NT2/D1 (cell line): ENCODE measurements around the gene DSTN.
A peak's percentile ranks its signal among the peaks of the same experiment; 100 is the strongest.

Source experiments
- DNase-seq: peaks from one replicate; pipeline ENCODE4 v3.0.0-alpha.2; 2011; ENCODE audit warnings: low read depth, low spot score
- H3K27me3 ChIP-seq: 2 replicates; pipeline ENCODE4 v1.6.0; 2011; ENCODE audit warnings: mild to moderate bottlenecking; ENCODE audit not compliant: insufficient read length, insufficient read depth
- H3K36me3 ChIP-seq: 2 replicates; pipeline ENCODE4 v1.6.1; 2011; ENCODE audit warnings: mild to moderate bottlenecking, low read length, mixed read lengths; ENCODE audit not compliant: insufficient read depth, insufficient read length
- H3K4me1 ChIP-seq: 2 replicates; pipeline ENCODE4 v1.5.1; 2011; ENCODE audit not compliant: insufficient read depth, insufficient read length
- H3K4me3 ChIP-seq: 2 replicates; pipeline ENCODE4 v1.5.1; 2011; ENCODE audit warnings: low read depth; ENCODE audit not compliant: insufficient read length
- H3K9ac ChIP-seq: 2 replicates; pipeline ENCODE4 v1.6.0; 2011; ENCODE audit warnings: low read depth; ENCODE audit not compliant: insufficient read length
- H3K9me3 ChIP-seq: 2 replicates; pipeline ENCODE4 v1.5.1; 2011; ENCODE audit warnings: mild to moderate bottlenecking, low read length; ENCODE audit not compliant: insufficient read depth
- SUZ12 ChIP-seq: IDR thresholded peaks from 2 replicates; pipeline ENCODE4 v1.6.1; 2011; ENCODE audit not compliant: insufficient read length, insufficient read depth; ENCODE audit errors: extremely low read depth
- YY1 ChIP-seq: IDR thresholded peaks from 2 replicates; pipeline ENCODE4 v1.6.1; 2011; ENCODE audit not compliant: insufficient read length, insufficient read depth
- ZNF274 ChIP-seq: IDR thresholded peaks from 2 replicates; pipeline ENCODE4 v1.6.1; 2011; ENCODE audit warnings: mild to moderate bottlenecking, low read depth, low read length

Gene DSTN

GRCh38 chr20:17571153-17571527 lies 1.3 kb downstream of the DSTN start:
- H3K36me3 ChIP-seq, result peaks cover 21% of the 10 kb centered on the region
- no peak for DNase-seq
- no peaks in the 10 kb centered on the region for H3K4me1 ChIP-seq
- H3K9me3 ChIP-seq, result no peaks in the 10 kb centered on the region
- no peak for TF ChIP-seq YY1
- no peak for TF ChIP-seq ZNF274
- TF ChIP-seq SUZ12, result no peak
- H3K27me3 ChIP-seq, result no peaks in the 10 kb centered on the region
- H3K4me3 ChIP-seq, result peak overlapping the region; percentile 82
- H3K9ac ChIP-seq, result peak overlapping the region; percentile 97

- Histone ChIP-seq H3K4me3 (no peak overlapping the region), H3K4me1 (no peaks in the 10 kb centered on the region)
- DNase-seq, result no peak
Observed at GRCh38 chr20:17572034-17572638, 2.3 kb downstream of the DSTN start.

GRCh38 chr20:17573463-17573862 lies 3.6 kb downstream of the DSTN start:
- no peak for TF ChIP-seq ZNF274
- no peak for TF ChIP-seq SUZ12
- TF ChIP-seq YY1, result no peak
- no peak overlapping the region for H3K4me3 ChIP-seq
- H3K4me1 ChIP-seq, result no peaks in the 10 kb centered on the region
- H3K27me3 ChIP-seq, result no peaks in the 10 kb centered on the region
- H3K9ac ChIP-seq, result no peak overlapping the region
- DNase-seq, result no peak
- peaks cover 26% of the 10 kb centered on the region for H3K36me3 ChIP-seq
- H3K9me3 ChIP-seq, result no peaks in the 10 kb centered on the region

More at GRCh38 chr20:17572034-17572638, 2.3 kb downstream of the DSTN start:
- Histone ChIP-seq H3K36me3 (peaks cover 26% of the 10 kb centered on the region), H3K27me3 (no peaks in the 10 kb centered on the region), H3K9me3 (no peaks in the 10 kb centered on the region), H3K9ac (no peak overlapping the region)
- no peak for TF ChIP-seq YY1
- TF ChIP-seq SUZ12, result no peak
- no peak for TF ChIP-seq ZNF274

- peaks cover 26% of the 10 kb centered on the region for H3K36me3 ChIP-seq
- no peaks in the 10 kb centered on the region for H3K9me3 ChIP-seq
- DNase-seq, result no peak
- H3K27me3 ChIP-seq, result no peaks in the 10 kb centered on the region
- H3K9ac ChIP-seq, result no peak overlapping the region
- H3K4me3 ChIP-seq, result no peak overlapping the region
- TF ChIP-seq ZNF274 (no peak), YY1 (no peak), SUZ12 (no peak)
- H3K4me1 ChIP-seq, result no peaks in the 10 kb centered on the region
Observed at GRCh38 chr20:17576215-17576614, 6.3 kb downstream of the DSTN start.

GRCh38 chr20:17579369-17580039 lies 9.6 kb downstream of the DSTN start:
- H3K4me3 ChIP-seq, result no peak overlapping the region
- DNase-seq, result no peak
- no peak for TF ChIP-seq SUZ12
- no peak for TF ChIP-seq YY1
- H3K9me3 ChIP-seq, result no peaks in the 10 kb centered on the region
- peaks cover 11% of the 10 kb centered on the region for H3K36me3 ChIP-seq
- no peaks in the 10 kb centered on the region for H3K27me3 ChIP-seq
- no peaks in the 10 kb centered on the region for H3K4me1 ChIP-seq
- no peak overlapping the region for H3K9ac ChIP-seq

- peaks cover 7% of the 10 kb centered on the region for H3K36me3 ChIP-seq
- no peak overlapping the region for H3K4me3 ChIP-seq
- DNase-seq, result no peak
- H3K4me1 ChIP-seq, result no peaks in the 10 kb centered on the region
- H3K9me3 ChIP-seq, result no peaks in the 10 kb centered on the region
- no peaks in the 10 kb centered on the region for H3K27me3 ChIP-seq
- TF ChIP-seq YY1 (no peak), ZNF274 (no peak), SUZ12 (no peak)
- H3K9ac ChIP-seq, result no peak overlapping the region
Observed at GRCh38 chr20:17580895-17581294, 11.0 kb downstream of the DSTN start.

GRCh38 chr20:17583126-17583525 lies 13.3 kb downstream of the DSTN start:
- no peak overlapping the region for H3K4me3 ChIP-seq
- no peak overlapping the region for H3K9ac ChIP-seq
- no peak for DNase-seq
- H3K36me3 ChIP-seq, result no peaks in the 10 kb centered on the region
- no peaks in the 10 kb centered on the region for H3K9me3 ChIP-seq
- H3K4me1 ChIP-seq, result no peaks in the 10 kb centered on the region
- no peaks in the 10 kb centered on the region for H3K27me3 ChIP-seq
- TF ChIP-seq ZNF274, result no peak
- TF ChIP-seq SUZ12, result no peak
- no peak for TF ChIP-seq YY1

GRCh38 chr20:17584689-17585088 lies 14.8 kb downstream of the DSTN start:
- Histone ChIP-seq H3K27me3 (no peaks in the 10 kb centered on the region), H3K36me3 (no peaks in the 10 kb centered on the region), H3K9me3 (no peaks in the 10 kb centered on the region), H3K9ac (no peak overlapping the region), H3K4me3 (no peak overlapping the region), H3K4me1 (no peaks in the 10 kb centered on the region)
- TF ChIP-seq SUZ12 (no peak), ZNF274 (no peak), YY1 (no peak)
- DNase-seq, result no peak
